Gastroesophageal sphincter (tissue), 3 donors: ENCODE results near the gene TGM6.

Experiments
- EP300 ChIP-seq: sonication (generic); formaldehyde crosslinking; IDR thresholded peaks from one replicate; pipeline ENCODE4 v1.6.1; 2017; ENCODE audit warnings: antibody characterized with exemption, mild to moderate bottlenecking
- POLR2A ChIP-seq, 2 donors: fragments of 450-650 bp; IDR thresholded peaks; one replicate each; pipeline ENCODE4 v1.6.1; 2017; ENCODE audit warnings: antibody characterized with exemption in 2 of 2, mild to moderate bottlenecking in 2 of 2, moderate library complexity in 1 of 2
- POLR2AphosphoS5 ChIP-seq: sonication (generic); formaldehyde crosslinking; IDR thresholded peaks from one replicate; pipeline ENCODE4 v1.6.1; 2017; ENCODE audit warnings: antibody characterized with exemption
- TF ChIP-seq, protein P1 (sequence below), 4 experiments: fragments of 200-600 bp in 2 of 4; fragments of 450-650 bp in 2 of 4; sonication (generic) in 1 of 4; IDR thresholded peaks; one replicate each; pipeline ENCODE4 v1.5.1; 2017 to 2019; ENCODE audit warnings: antibody characterized with exemption in 4 of 4, mild to moderate bottlenecking in 2 of 4, moderate library complexity in 2 of 4

DNA sequence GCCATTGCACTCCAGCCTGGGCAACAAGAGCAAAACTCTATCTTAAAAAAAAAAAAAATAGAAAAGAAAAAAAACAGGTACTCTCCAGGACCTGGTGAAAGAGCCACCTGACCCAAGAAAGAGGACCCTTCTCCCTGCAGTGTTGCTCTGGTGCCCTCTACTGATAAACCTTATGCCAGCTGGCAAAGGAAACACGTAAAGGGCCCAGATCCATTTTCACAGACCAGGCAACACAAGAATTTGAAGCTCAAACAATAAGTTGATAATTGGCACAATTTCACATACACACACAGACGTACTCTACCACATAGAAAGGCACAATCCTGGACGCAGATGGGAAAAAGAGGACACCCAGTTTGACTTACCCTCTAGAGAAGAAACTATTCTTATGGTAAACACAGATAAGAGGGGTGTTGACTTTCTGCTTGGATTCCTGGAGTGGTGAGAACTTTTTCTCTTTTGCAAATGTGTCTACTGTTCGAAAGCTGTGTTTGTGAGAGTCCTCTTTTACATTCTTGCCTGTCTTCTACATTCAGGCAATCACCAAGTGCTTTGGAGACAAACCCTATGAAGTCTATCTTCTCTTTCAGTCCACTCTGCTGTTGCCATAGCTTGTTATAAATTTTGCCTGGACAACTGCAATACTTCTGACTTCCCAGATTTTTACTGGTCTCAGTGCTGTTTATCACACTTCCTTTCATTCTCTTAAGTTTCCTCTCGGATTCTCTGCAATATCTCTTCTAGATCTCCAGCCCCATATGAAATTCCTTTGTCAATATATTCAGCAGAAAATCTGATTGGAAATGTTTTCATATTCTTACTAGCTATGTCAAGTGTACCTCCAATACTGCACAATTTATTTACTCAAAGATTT, 96.3 kb downstream of the TGM6 start:
- TF ChIP-seq POLR2AphosphoS5: no peak
- TF ChIP-seq, protein P1, sequence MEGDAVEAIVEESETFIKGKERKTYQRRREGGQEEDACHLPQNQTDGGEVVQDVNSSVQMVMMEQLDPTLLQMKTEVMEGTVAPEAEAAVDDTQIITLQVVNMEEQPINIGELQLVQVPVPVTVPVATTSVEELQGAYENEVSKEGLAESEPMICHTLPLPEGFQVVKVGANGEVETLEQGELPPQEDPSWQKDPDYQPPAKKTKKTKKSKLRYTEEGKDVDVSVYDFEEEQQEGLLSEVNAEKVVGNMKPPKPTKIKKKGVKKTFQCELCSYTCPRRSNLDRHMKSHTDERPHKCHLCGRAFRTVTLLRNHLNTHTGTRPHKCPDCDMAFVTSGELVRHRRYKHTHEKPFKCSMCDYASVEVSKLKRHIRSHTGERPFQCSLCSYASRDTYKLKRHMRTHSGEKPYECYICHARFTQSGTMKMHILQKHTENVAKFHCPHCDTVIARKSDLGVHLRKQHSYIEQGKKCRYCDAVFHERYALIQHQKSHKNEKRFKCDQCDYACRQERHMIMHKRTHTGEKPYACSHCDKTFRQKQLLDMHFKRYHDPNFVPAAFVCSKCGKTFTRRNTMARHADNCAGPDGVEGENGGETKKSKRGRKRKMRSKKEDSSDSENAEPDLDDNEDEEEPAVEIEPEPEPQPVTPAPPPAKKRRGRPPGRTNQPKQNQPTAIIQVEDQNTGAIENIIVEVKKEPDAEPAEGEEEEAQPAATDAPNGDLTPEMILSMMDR (IDR thresholded peaks at IDR 0.05): no peak
- no peak for TF ChIP-seq EP300
- TF ChIP-seq POLR2A (IDR thresholded peaks at IDR 0.05): no peak
